ENCODE results near the gene POLA2.

POLA2 gene

DNA sequence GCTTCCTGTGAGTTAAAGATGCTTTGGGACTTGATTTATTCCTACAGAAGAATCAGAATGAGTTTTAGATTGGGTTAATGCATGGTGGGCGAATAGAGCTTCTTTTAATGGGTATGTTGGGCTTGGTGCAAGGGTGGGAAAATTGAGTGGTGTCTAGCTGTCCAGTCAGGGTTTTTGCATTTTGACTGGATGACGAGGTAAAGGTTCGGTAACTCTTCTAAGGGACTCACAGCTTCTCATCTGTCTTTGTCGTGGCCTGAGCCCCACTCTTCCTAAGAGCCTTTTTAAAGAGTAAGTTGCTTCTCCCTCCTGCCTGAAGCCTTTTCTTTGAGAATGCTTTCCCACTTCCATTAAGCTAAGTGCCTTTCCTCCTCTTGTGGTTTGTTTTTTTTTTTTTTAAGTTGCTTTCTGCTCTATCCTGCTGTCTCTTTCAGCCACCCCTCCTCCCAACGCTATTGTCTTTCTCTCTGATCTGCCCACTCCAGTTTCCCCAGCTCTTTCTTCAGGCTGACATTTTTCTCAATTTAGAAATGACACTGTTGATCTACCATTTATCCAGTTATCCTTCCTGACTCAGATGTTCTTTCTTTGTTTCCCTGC, 73.0 kb downstream of the POLA2 start:
- DNase-seq (ENCODE audit: low spot score) = no peak

DNA sequence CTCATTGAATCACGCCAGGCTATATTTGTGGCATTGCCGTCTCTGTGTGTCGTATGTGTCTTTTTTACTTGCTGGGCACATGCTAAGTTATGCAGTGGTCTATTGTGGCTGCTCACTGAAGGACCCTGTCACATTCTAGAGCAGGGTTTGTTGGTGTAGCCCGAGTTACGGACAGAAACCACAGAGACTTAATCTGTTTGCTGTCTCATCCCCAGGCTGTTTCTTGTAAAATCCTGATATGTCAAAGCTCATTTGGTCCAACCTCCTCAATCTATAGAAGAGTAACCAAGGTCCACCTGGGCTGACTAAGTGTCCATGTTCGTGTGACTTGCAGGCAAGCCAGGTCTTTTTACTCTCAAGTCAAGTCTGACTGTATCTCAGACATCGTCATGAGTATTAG, 76.9 kb downstream of the POLA2 start:
- no peak for DNase-seq (ENCODE audit: low spot score)

DNA sequence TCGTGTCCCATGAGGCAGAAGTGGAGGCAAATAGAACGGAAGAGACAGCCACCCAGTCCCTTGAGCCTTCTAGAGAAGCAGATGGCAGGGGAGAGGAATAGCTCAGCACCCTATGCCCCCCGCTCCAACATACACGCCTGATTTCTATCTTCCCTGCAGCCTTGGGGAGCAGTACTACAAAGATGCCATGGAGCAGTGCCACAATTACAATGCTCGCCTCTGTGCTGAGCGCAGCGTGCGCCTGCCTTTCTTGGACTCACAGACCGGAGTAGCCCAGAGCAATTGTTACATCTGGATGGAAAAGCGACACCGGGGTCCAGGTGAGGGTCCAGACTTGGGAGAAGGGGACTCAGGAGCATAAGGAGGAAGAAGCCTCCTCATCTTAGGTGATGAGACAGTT, 78.5 kb downstream of the POLA2 start:
- DNase-seq (ENCODE audit: low spot score) = no peak

DNA sequence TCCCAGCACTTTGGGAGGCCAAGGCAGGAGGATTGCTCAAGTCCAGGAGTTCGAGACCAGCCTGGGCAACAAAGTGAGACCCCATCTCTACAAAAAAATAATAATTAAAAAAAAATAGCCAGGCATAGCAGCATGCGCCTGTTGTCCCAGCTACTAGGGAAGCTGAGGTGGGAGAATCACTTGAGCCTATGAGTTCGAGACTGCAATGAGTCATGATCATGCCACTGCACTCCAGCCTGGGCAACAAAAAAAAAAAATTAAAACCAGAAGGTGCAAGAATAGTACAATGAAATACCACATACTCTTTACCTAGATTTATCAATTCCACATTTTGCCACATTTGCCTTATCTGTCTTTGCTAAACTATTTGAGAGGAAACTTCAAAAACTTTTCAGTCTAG, 80.1 kb downstream of the POLA2 start:
- no peak for DNase-seq (ENCODE audit: low spot score)

Data from germinal center (tissue), 1 donor.